ENCODE data around the gene GTF2F2.

The GTF2F2 gene

DNA sequence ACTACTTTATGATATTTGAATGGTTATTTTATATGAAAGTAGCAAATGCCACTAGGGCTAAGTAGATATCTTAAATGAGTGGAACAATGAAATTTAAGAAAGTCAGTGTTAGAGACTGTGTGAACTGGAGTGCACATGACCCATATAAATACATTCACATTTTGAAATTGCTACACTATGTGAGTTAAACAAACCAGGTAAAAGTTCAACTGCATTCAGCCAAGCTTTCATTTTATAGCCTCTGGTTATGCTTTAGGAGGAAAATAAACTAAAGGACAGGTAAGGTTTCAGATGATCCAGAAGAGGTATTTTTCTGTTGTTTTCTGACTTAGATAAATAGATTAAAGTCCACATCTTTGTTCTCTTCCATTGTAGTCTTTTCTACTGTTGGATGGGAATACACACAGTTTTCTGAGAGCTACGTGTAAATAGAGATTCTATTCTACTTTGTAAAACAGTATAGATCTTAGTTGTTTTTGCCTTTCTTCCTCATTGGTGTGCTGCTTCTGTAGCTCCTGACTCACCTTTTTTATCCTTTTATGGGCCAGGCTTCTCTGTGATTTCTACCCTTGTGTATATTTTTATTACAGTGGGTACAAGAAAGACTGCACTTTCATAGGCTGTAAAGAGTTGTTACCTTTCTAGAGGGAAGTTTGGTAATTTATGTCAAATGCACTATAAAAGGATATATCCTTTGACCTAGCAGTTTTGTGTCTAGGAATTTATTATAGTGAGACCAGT lies 135.1 kb downstream of the GTF2F2 start:
- Histone ChIP-seq H3K4me2 (ENCODE audit: low read length) (no peak overlapping the region), H3K36me3 (replicated peaks; ENCODE audit: low read depth, low read length) (peaks cover 3% of the 10 kb centered on the region), H3K4me1 (ENCODE audit: low read length) (no peaks in the 10 kb centered on the region), H3K9me3 (ENCODE audit: insufficient read depth, low read length) (no peaks in the 10 kb centered on the region), H3K27me3 (ENCODE audit: low read depth, low read length) (no peaks in the 10 kb centered on the region), H3K27ac (ENCODE audit: low read length) (no peak overlapping the region), H3K4me3 (ENCODE audit: low read length) (no peak overlapping the region), H3K9ac (ENCODE audit: low read length) (no peak overlapping the region), H3K79me2 (ENCODE audit: low read length) (no peaks in the 10 kb centered on the region), H4K20me1 (ENCODE audit: insufficient read depth, low read length) (no peaks in the 10 kb centered on the region), H2AFZ (ENCODE audit: low read depth, low read length) (no peak overlapping the region)
- TF ChIP-seq, protein P1, sequence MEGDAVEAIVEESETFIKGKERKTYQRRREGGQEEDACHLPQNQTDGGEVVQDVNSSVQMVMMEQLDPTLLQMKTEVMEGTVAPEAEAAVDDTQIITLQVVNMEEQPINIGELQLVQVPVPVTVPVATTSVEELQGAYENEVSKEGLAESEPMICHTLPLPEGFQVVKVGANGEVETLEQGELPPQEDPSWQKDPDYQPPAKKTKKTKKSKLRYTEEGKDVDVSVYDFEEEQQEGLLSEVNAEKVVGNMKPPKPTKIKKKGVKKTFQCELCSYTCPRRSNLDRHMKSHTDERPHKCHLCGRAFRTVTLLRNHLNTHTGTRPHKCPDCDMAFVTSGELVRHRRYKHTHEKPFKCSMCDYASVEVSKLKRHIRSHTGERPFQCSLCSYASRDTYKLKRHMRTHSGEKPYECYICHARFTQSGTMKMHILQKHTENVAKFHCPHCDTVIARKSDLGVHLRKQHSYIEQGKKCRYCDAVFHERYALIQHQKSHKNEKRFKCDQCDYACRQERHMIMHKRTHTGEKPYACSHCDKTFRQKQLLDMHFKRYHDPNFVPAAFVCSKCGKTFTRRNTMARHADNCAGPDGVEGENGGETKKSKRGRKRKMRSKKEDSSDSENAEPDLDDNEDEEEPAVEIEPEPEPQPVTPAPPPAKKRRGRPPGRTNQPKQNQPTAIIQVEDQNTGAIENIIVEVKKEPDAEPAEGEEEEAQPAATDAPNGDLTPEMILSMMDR (IDR thresholded peaks at IDR 0.05; ENCODE audit: low read depth, low read length): no peak
- TF ChIP-seq EZH2phosphoT487 (IDR thresholded peaks at IDR 0.05; ENCODE audit: low read depth): no peak

DNA sequence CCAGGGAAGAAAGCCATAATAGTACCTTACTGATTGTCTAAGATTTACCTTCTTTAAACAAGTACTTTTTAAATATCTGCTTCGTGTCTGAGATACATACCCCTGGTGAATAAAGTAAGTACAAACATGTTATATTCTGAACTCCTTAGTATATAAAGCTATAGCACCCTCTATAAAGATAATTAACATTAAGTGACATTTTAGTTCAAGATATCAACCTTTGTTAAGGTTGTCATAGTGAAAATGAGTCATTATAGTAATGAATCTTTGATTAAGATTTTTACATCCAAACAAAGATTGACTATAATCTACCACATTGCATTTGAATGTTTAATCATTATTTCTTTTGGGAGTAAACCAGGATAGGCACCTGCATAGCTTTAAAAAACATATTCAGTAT lies 135.9 kb downstream of the GTF2F2 start:
- Histone ChIP-seq H3K9ac (ENCODE audit: low read length) (no peak overlapping the region), H3K4me2 (ENCODE audit: low read length) (no peak overlapping the region), H2AFZ (ENCODE audit: low read depth, low read length) (no peak overlapping the region), H3K4me3 (ENCODE audit: low read length) (no peak overlapping the region), H3K79me2 (ENCODE audit: low read length) (no peaks in the 10 kb centered on the region), H3K4me1 (ENCODE audit: low read length) (no peaks in the 10 kb centered on the region), H3K27me3 (ENCODE audit: low read depth, low read length) (no peaks in the 10 kb centered on the region), H4K20me1 (ENCODE audit: insufficient read depth, low read length) (no peaks in the 10 kb centered on the region), H3K36me3 (replicated peaks; ENCODE audit: low read depth, low read length) (peaks cover 3% of the 10 kb centered on the region), H3K9me3 (ENCODE audit: insufficient read depth, low read length) (no peaks in the 10 kb centered on the region), H3K27ac (ENCODE audit: low read length) (no peak overlapping the region)
- TF ChIP-seq, protein P1 (IDR thresholded peaks at IDR 0.05; ENCODE audit: low read depth, low read length): no peak
- TF ChIP-seq EZH2phosphoT487 (IDR thresholded peaks at IDR 0.05; ENCODE audit: low read depth): no peak

DNA sequence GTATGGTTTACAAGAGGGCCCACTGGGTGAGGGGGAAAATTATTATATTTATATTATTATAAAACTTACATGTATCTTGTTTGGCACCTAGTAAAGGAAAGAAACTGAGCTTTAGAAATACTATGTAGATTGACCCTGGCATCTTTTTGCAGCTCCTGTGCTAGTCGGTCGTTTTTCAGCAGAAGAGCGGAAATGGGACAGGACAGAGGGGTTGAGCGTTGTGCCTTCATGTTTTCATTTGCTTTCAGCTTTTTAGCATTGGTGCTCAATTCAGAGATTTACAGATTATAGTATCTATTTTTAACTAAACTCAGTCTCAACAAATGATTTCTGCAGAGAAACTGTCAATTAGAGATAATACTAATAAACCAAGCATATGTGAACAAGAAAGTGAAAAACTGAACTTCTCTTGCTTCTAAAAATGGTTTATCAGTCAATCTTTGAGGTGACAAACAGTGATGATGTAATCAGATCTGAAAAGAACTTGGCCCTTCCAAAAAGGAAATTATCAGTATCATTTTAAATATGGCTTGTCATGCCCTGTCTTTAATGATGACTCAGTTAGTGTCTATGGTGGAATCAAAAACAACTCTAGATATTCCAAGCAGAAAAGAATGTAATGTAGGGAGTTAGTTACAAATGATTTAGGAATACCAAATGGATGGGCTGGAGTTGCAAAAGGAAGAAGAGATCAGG lies 137.5 kb downstream of the GTF2F2 start:
- Histone ChIP-seq H3K27me3 (ENCODE audit: low read depth, low read length) (no peaks in the 10 kb centered on the region), H3K79me2 (ENCODE audit: low read length) (no peaks in the 10 kb centered on the region), H3K4me3 (ENCODE audit: low read length) (no peak overlapping the region), H2AFZ (ENCODE audit: low read depth, low read length) (no peak overlapping the region), H3K27ac (ENCODE audit: low read length) (no peak overlapping the region), H3K4me2 (ENCODE audit: low read length) (no peak overlapping the region), H3K36me3 (replicated peaks; ENCODE audit: low read depth, low read length) (peaks cover 3% of the 10 kb centered on the region), H3K9me3 (ENCODE audit: insufficient read depth, low read length) (no peaks in the 10 kb centered on the region), H3K4me1 (ENCODE audit: low read length) (no peaks in the 10 kb centered on the region), H3K9ac (ENCODE audit: low read length) (no peak overlapping the region), H4K20me1 (ENCODE audit: insufficient read depth, low read length) (no peaks in the 10 kb centered on the region)
- no peak for TF ChIP-seq EZH2phosphoT487 (IDR thresholded peaks at IDR 0.05; ENCODE audit: low read depth)
- TF ChIP-seq, protein P1 (IDR thresholded peaks at IDR 0.05; ENCODE audit: low read depth, low read length): no peak

DNA sequence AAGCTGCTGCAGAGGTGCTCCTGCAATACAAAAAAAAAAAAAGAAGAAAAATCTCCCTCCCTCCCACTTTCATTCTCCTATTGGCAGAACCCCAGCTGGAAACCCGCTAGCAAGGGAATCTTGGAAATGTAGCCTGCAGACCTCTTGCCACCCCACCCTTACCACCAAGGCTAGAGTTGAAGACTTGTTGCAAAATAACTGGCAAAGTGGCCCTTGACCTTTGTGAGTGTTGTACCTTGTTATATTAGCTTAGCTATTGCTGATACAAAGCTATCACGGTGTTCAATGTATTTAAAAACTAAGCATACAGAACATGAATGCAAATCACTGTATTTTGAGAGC lies 138.0 kb downstream of the GTF2F2 start:
- Histone ChIP-seq H3K9ac (ENCODE audit: low read length) (no peak overlapping the region), H2AFZ (ENCODE audit: low read depth, low read length) (no peak overlapping the region), H3K9me3 (ENCODE audit: insufficient read depth, low read length) (no peaks in the 10 kb centered on the region), H3K36me3 (replicated peaks; ENCODE audit: low read depth, low read length) (peaks cover 2% of the 10 kb centered on the region), H3K27me3 (ENCODE audit: low read depth, low read length) (no peaks in the 10 kb centered on the region), H3K4me2 (ENCODE audit: low read length) (no peak overlapping the region), H3K4me1 (ENCODE audit: low read length) (no peaks in the 10 kb centered on the region), H3K27ac (ENCODE audit: low read length) (no peak overlapping the region), H4K20me1 (ENCODE audit: insufficient read depth, low read length) (no peaks in the 10 kb centered on the region), H3K4me3 (ENCODE audit: low read length) (no peak overlapping the region), H3K79me2 (ENCODE audit: low read length) (no peaks in the 10 kb centered on the region)
- TF ChIP-seq, protein P1 (IDR thresholded peaks at IDR 0.05; ENCODE audit: low read depth, low read length): no peak
- TF ChIP-seq EZH2phosphoT487 (IDR thresholded peaks at IDR 0.05; ENCODE audit: low read depth): no peak
